GM18505 (cell line): ENCODE data around the gene PODXL2.
A peak's percentile ranks its signal among the peaks of the same experiment; 100 is the strongest.

ENCODE experiments used
- ATAC-seq: cut with Tn5 transposase; IDR thresholded peaks from one replicate; pipeline ENCODE4 v1.9.1; 2021; ENCODE audit not compliant: unreplicated experiment
- POLR2A ChIP-seq: IDR thresholded peaks from 4 replicates; pipeline ENCODE4 v1.6.1; 2011; ENCODE audit warnings: borderline replicate concordance; ENCODE audit not compliant: insufficient read depth, insufficient read length; ENCODE audit errors: extremely low read depth

The PODXL2 gene

GRCh38 chr3:127629467-127630403 is 750 bp downstream of the PODXL2 start:
- TF ChIP-seq POLR2A = no peak
- peak; percentile 27 for ATAC-seq

DNA sequence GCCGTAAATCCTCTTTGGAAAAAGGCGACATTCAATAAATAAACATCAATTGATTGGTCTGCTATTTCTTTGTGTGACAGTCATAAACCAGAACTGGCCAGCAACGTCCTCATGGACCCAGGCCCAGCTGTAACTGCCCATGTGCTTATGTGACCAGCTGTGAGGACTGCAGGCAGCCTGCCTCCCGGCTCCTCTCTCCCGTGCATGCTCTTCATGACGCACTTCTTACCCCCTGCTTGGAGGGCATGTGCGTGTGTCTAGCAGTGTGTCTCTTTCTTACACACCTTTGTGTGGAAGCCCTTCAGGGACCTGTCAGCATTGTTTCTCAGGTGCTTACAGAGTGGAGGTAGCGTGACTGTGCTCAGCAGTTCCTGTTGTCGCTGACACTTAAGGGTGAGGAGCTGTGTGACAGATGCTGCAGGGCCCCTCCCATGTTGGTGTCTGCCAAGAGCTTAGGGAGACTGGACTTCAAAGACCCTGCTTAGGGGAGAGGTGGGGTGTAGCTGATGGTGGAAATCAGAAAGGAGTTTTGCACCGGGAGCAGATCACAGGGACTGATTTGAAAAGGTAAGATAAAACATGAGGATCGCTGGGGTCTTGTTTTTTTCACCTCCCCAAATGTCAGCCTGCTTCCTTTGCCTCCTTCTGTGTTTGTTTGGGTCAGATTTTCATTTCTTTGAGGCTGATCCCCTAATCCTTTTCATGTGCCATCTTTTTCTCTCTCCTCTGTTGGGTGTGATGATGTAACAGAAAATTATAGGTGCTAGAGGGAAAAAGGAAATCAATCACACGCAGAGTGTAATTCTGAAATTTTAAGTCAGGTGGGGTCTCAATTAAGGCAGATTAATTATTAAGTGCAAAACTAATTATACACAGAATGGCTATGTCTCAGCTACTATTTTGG is 2.1 kb downstream of the PODXL2 start:
- ATAC-seq = no peak
- no peak for TF ChIP-seq POLR2A

DNA sequence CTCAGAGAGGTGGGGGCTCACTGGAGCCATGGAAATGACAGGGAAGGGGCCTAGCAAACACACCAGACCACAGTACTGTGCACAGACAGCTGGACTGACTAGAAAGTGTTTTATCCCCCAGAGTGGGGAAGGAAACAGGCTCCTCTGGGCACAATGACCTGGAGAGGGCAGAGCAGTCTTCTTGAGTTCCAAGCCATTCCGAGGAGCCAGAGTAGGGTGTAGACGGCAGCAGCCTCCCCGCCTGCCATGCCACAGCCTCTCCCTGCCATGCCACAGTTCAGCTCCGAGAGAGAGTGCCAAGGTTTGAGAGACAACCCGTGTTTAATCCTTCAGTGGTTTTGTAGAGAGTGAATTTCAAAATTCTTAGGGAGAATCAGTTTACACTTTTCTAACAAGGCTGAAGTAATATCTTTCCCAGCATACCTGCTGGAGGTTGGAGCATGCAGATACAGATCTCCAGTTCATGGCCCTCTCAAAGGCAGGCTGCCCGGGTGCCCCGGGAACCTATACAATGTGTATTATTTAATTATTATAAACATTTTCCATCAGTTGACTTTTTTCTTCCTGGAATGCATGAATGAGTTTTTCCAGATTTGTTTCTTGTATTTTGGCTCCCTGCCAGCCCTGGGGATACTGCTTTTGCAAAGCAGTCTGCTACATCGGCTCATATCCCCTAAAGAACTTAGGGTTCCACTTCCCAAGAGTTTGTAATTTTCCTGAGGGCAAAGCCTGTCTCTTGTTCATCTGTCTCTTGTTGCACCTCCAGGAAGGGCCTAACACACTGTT is 3.2 kb downstream of the PODXL2 start:
- TF ChIP-seq POLR2A = no peak
- no peak for ATAC-seq

DNA sequence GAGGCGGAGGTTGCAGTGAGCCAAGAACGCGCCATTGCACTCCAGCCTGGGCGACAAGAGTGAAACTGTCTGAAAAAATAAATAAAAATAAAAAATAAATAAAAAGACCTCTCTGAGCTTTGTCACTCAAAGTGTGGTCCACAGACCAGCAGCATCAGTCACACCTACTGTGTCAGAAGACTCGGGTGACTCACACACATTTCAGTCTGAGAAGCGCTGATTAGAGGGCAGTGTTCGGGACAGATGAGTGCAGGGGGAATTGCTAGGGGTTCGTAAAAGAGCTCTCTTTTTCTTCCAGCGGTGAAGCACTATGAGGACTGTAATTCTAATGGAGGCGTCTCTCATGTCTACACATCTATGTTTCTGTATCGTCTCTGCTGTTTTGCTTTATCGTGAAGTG is 5.7 kb downstream of the PODXL2 start:
- ATAC-seq = no peak
- no peak for TF ChIP-seq POLR2A

GRCh38 chr3:127637546-127637945 is 8.6 kb downstream of the PODXL2 start:
- TF ChIP-seq POLR2A = no peak
- ATAC-seq = no peak

- TF ChIP-seq POLR2A = no peak
- no peak for ATAC-seq
These were observed 9.0 kb downstream of the PODXL2 start for GRCh38 chr3:127637971-127638370.

- no peak for ATAC-seq
- TF ChIP-seq POLR2A = no peak
These were observed 10.4 kb downstream of the PODXL2 start for GRCh38 chr3:127639173-127640041.

DNA sequence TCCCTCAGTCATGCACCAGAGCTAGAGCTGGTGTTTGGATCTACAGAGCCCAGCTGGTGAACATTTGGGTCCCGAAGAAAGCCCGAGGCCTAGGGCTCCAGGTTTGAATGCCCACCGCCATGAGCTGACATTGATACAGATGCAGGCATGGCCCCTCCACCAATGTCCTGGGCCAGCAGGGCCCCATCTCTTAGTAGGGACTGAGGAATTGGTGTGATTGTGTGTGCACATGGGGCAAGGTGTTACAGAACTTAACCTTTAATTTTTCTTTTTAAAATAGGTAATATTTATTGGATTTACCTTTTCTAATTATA is 11.0 kb downstream of the PODXL2 start:
- no peak for TF ChIP-seq POLR2A
- ATAC-seq = no peak

DNA sequence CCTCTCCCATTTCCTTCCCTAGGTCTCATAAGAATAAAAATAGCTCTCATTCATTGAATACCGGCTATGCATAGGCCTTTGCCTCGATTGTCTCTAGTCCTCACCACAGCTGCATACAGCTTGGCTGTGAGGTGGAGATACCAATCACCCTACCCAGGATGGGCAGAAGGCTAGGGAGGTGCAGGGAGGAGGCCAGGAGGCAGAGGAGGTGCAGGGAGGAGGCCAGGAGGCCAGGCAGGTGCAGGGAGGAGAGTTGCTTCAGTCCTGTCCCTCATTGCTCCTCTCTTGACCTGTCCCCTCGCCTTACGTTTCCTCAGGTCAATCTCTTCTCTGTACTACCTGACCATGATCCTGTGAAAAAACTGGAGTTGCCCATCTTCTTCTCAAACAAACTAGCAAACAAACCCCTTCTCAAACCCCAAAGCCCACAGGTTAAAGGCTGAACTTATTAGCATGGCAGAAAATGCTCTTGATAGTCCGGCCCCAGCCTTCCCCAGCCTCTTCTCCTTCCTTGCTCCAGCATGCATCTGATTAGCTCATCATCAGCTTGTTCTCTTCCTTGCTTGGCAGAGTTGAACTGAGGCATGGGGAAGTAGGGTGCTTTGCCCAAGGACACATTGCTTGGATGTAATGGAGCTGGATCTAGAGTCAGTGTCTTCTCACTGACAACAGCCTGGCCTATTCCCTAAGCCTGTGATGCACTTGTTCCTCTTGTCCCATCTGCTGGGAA is 15.8 kb downstream of the PODXL2 start:
- no peak for TF ChIP-seq POLR2A
- no peak for ATAC-seq

- TF ChIP-seq POLR2A = no peak
- ATAC-seq = no peak
These were observed 16.5 kb downstream of the PODXL2 start for GRCh38 chr3:127645371-127646015.

GRCh38 chr3:127646501-127647046 is 17.6 kb downstream of the PODXL2 start:
- TF ChIP-seq POLR2A = no peak
- no peak for ATAC-seq
